Measurements from ENCODE around the gene GTF2A1L. TPM values are rescaled to one million over a fixed set of nuclear protein-coding genes. Genes with fewer than 3 reads are reported as not detected.

GTF2A1L gene
- total and polyA plus RNA-seq, 10 of the 15 experiments (the other 5 are each of a cell fraction or from before 2014, with no cell fraction given), result not detected

GRCh38 chr2:48574353-48575287 lies 43.0 kb upstream of the GTF2A1L start (continued):
- TF ChIP-seq CUX1 (IDR thresholded peaks at IDR 0.05; ENCODE audit: insufficient replicate concordance, low read depth, low read length), result no peak
- no peak for TF ChIP-seq SREBF1 (IDR thresholded peaks at IDR 0.05; ENCODE audit: low read length)
- TF ChIP-seq E4F1 (IDR thresholded peaks at IDR 0.05; ENCODE audit: borderline replicate concordance, partially characterized antibody), result no peak
- no peak for TF ChIP-seq NFXL1 (IDR thresholded peaks at IDR 0.05; ENCODE audit: borderline replicate concordance)
- TF ChIP-seq ZBTB11 (CRISPR knock-in tag; IDR thresholded peaks at IDR 0.05), result no peak
- TF ChIP-seq NFYB (IDR thresholded peaks at IDR 0.05; ENCODE audit: insufficient read depth, low read depth, low read length), result no peak
- TF ChIP-seq FOXK2 (IDR thresholded peaks at IDR 0.05), result no peak
